Stimulated activated CD4-positive, alpha-beta T cell treated with anti-CD3 and anti-CD28 coated beads, Interleukin-12 subunit alpha, Interleukin-12 subunit beta, amount 100 ng/mL, for 24 hours (primary cell): ENCODE results near the gene EBLN1.
"Not testable (repeated sequence)": the region's sequence is repeated elsewhere in the genome, so short reads cannot be mapped to it uniquely, and the experiment has no call there.

Experiments
- DNase-seq, 2 experiments: peaks; one replicate each; pipeline ENCODE4 v3.0.0-alpha.2; 2020; ENCODE audit warnings: low read depth in 2 of 2

The EBLN1 gene

DNA sequence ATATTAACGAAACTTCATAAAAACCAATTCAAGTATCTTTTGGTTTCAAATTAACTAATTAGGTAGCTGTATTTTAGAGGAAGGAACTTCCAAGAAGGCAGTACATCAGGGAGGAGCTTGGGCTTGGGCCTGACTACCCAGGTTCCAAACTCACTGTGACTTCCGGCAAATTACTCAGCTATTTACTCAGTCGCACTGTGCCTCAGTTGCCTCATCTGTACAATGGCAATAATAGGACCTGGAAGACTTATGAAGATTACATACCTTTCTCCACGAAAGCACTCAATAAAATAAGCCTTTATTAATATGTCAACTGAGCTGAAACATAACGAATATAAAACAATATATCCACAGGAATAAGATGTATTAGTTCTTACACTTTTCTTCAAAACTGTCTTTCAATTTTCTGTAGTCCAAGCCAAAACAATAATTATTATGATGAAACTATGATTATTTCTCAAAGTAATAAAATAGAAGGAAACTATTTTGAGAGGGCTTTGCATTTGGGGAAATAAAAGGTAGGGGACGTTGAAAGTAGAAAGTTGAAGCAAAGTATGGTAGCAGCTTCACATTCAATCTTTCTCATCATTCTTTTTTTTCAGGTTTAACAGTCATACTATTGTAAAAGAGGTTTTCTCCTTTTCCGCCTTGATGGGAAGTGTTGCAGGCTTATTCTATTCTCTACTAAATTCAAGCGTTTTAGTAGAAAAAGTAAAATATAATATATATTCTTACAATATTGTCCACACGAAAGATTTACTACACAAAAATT lies 10.5 kb upstream of the EBLN1 start:
- no peak for DNase-seq

- no peak for DNase-seq
Observed at GRCh38 chr10:22226599-22226998, 8.8 kb upstream of the EBLN1 start.

GRCh38 chr10:22222236-22223190 lies 4.7 kb upstream of the EBLN1 start:
- DNase-seq = no peak

DNA sequence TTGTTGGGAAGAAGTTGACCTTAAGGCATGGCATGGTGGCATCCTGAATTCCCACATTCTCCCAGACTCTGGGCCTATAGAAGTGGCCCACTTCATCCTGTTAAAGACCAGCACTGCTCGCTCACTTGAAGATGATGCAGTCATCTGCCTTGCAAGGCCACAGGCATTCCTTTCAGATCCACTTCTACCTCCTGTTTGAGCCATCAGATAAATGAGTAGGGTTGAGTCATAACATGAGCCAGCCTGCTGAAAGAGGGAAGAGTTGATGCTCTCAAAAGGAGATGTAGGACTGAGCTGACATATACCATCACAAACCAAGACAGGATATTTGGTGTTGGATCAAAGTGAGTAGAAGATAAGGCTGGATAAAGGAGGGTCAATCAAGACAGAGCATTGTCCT lies 1.5 kb upstream of the EBLN1 start:
- no peak for DNase-seq

DNA sequence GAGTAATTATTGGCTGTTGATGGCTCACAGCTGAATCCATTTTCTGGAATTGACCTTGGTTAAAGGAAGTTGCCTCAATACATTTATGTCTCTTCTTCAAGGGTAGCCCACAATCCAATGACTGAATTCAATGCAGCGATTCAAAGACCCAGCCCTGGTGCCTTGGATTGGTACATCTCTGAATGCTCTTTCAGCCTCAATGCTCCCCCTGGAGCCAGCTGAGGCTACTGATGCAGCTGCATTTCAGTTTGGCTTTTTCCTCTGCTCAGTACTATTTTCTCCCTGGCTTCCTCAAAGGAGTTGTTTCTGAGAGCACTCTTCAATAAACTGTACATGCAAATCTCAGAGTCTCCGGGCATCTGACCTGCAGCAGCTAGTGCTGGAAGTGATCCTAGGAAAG lies 633 bp upstream of the EBLN1 start:
- DNase-seq = no peak

DNA sequence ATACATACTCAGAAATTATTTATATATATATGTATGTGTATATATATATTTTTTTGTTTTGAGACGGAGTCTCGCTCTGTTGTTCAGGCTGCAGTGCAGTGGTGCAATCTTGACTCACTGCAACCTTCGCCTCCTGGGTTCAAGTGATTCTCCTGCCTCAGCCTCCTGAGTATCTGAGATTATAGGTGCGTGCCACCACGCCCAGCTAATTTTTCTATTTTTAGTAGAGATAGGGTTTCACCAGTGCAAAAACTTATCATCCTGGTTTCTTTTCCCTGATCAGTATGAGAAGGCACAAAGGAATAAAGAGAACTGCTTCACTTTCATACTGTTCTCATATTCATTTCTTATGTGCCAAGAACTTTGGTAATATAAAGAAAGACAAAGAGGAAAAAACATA lies 731 bp downstream of the EBLN1 start:
- not testable (repeated sequence) for DNase-seq

DNA sequence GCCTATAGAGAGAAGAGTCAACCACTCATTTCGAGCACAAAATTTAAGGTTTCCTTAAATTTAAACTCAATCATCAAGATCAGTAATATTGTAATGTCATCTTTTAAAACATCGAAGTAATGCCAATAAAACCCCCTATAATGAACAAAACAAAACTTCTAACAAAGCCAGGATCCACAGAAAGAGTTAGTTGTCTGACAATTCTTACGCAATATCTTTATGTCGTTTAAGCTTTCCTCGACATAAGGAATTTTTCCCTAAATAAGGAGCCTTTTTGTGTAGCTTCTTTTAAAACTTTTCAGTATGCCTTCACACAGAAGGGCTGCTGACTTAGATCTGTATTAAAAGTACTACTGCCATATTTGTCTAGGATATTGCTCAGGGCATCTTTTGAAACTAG lies 7.5 kb downstream of the EBLN1 start:
- no peak for DNase-seq

- no peak for DNase-seq
Observed at GRCh38 chr10:22193945-22194344, 23.9 kb downstream of the EBLN1 start.

DNA sequence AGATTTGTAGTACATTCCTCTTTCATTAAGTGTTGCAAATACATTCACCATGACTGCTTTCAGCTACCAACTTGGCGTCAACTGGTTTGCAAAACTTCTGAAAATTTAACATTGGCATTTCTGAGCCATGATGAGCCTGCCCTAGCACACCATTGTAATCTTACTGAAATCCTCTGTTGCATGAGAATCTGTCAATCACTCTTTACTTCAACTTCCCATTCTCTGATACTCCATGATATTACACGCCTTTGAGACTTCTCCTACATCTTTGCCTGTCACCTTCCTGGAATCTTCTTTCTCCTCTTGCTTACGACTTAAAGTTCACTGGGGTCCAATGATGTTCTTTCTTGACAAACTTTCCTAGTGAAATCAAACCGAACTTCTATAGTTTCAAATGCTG lies 32.2 kb downstream of the EBLN1 start:
- no peak for DNase-seq

DNA sequence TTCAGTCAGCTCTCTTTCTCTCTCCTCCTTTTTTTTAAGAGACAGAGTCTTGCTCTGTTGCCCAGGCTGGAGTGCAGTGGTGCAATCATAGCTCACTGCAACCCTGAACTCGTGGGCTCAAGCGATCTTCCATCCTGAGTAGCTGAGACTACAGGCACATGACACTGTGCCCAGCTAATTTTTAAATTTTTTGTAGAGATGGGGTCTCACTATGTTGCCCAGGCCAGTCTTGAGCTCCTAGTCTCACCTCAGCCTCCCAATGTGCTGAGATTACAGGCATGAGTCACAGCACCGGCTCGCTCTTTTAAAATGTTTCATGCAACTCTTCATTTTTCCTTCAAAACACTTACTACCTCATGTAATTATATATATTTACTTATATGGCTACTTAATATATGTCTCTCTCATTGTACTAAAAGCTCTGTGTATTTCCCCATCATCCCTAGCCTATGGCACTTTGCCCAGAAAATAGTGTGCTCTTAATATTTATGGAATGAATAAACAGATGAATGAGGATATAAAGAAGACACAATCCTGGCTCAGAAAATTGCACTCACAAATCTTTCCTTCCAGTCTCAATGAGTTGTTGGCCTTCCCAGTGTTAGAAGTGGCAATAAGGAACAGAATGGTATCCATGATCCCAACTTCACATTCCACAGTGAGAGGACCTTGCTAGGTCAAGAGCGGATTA lies 33.9 kb downstream of the EBLN1 start:
- DNase-seq = no peak

DNA sequence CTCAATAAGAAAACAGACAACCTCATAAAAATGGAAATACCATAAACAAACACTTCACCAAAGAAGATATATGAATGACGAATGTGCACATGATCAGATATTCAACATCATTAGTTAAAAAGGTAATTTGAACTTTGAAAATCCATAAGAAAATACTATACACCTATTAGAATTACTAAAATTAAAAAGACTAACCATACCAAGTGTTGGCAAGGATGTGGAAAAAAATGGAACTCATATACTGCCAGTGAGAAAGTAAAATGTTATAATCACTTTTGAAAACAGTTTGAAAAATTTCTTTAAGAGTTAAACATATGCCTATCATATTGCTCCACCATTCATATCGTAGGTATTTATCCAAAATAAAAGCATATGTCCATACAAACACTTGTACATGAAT lies 37.1 kb downstream of the EBLN1 start:
- no peak for DNase-seq

GRCh38 chr10:22174442-22174841 lies 43.4 kb downstream of the EBLN1 start:
- no peak for DNase-seq

DNA sequence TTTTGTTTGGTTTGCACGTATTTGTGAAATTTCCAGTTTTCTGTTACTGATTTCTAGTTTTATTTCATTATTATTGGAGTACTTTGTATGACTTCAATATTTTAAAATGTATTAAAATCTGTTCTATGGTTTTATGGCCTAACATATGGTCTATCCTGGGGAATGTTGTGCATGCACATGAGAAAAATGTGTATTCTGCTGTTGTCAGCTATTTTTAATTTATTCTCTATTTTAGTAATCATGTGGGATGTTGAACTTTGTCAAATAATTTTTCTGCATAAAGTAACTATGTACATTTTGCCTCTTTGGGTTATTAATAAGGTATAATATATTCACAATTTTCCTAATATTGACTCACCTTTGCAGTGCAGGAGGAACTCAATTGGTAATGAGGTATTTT lies 46.7 kb downstream of the EBLN1 start:
- no peak for DNase-seq

GRCh38 chr10:22170582-22170981 lies 47.2 kb downstream of the EBLN1 start:
- no peak for DNase-seq

DNA sequence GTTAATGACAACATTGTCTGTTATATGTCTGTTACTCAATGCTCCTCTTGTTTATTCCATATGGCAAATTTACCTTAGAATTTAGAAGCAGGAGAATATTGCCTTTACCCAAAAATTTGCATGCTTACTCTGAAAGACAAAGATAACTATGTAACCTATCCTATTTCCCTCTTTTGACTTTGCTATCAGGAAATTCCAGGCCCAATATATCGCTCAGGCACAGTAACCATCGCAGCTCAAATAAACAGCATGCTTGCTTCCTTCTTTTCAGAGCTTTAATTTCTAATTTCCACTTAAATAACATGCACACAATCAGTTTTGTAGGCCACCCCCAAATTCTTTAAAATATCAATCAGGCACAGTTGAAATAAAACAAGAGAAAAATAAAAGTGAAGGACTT lies 57.8 kb downstream of the EBLN1 start:
- DNase-seq = no peak

DNA sequence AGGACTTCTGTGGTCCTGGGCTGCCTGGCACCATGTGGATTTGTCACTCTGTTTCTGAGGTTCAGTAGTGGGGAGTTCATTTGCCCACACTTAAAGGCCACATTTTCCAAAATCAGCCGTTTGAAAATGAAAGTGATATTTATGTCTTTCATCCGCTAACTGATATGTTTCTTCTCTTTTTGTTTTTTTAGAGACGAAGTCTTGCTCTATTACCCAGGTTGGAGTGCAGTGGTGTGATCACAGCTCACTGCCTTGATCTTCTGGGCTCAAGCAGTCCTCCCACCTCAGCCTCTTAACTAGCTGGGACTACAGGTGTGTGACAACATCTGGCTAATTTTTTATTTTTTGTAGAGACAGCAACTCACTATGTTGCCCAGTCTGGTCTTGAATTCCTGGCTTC lies 58.6 kb downstream of the EBLN1 start:
- DNase-seq = no peak
